ENCODE results near the gene MRGPRG.

The MRGPRG gene

GRCh38 chr11:3230636-3231549 lies 12.3 kb upstream of the MRGPRG start:
- Histone ChIP-seq H4K20me1 (ENCODE audit: insufficient read depth, low read length) (no peaks in the 10 kb centered on the region), H3K79me2 (ENCODE audit: insufficient read depth, low read length) (no peaks in the 10 kb centered on the region), H3K9ac (ENCODE audit: low read depth, low read length) (no peak overlapping the region), H3K4me3 (ENCODE audit: low read depth in 1 of 2, low read length in 2 of 2) (no peak overlapping the region), H3K4me1 (ENCODE audit: insufficient read depth, low read length) (no peaks in the 10 kb centered on the region), H3K27ac (ENCODE audit: low read length) (no peak overlapping the region), H3K4me2 (ENCODE audit: insufficient read depth, low read length) (no peak overlapping the region), H3K9me3 (ENCODE audit: insufficient read depth, low read length, severe bottlenecking) (no peaks in the 10 kb centered on the region), H3K36me3 (ENCODE audit: insufficient read depth, low read length) (no peaks in the 10 kb centered on the region), H2AFZ (ENCODE audit: low read depth, low read length) (no peak overlapping the region), H3K27me3 (ENCODE audit: insufficient read depth, low read length, poor library complexity) (peaks cover 5% of the 10 kb centered on the region)
- ATAC-seq (ENCODE audit: insufficient read depth, low read depth) (no peak), DNase-seq (no peak)
- TF ChIP-seq EZH2 (IDR thresholded peaks at IDR 0.05; ENCODE audit: borderline replicate concordance, low read depth, low read length, severe bottlenecking), result no peak

- no peaks in the 10 kb centered on the region for H4K20me1 ChIP-seq (ENCODE audit: insufficient read depth, low read length)
- H3K4me1 ChIP-seq (ENCODE audit: insufficient read depth, low read length), result no peaks in the 10 kb centered on the region
- H3K9ac ChIP-seq (ENCODE audit: low read depth, low read length), result no peak overlapping the region
- no peaks in the 10 kb centered on the region for H3K27me3 ChIP-seq (ENCODE audit: insufficient read depth, low read length, poor library complexity)
- DNase-seq, result no peak
- TF ChIP-seq CTCF (IDR thresholded peaks at IDR 0.05; ENCODE audit: borderline replicate concordance, extremely low read depth, low read length, poor library complexity, severe bottlenecking), result no peak
- TF ChIP-seq EZH2 (IDR thresholded peaks at IDR 0.05; ENCODE audit: borderline replicate concordance, low read depth, low read length, severe bottlenecking), result no peak
- no peaks in the 10 kb centered on the region for H3K36me3 ChIP-seq (ENCODE audit: insufficient read depth, low read length)
- no peak overlapping the region for H3K4me2 ChIP-seq (ENCODE audit: insufficient read depth, low read length)
- H2AFZ ChIP-seq (ENCODE audit: low read depth, low read length), result no peak overlapping the region
- H3K4me3 ChIP-seq (ENCODE audit: low read depth in 1 of 2, low read length in 2 of 2), result no peak overlapping the region
- H3K9me3 ChIP-seq (ENCODE audit: insufficient read depth, low read length, severe bottlenecking), result no peaks in the 10 kb centered on the region
- no peaks in the 10 kb centered on the region for H3K79me2 ChIP-seq (ENCODE audit: insufficient read depth, low read length)
- no peak overlapping the region for H3K27ac ChIP-seq (ENCODE audit: low read length)
- ATAC-seq (ENCODE audit: insufficient read depth, low read depth), result no peak
Measured at GRCh38 chr11:3229673-3230630, 11.3 kb upstream of the MRGPRG start.

GRCh38 chr11:3228445-3228829 lies 9.8 kb upstream of the MRGPRG start:
- Histone ChIP-seq H3K9ac (ENCODE audit: low read depth, low read length) (no peak overlapping the region), H2AFZ (ENCODE audit: low read depth, low read length) (no peak overlapping the region), H3K4me3 (ENCODE audit: low read depth in 1 of 2, low read length in 2 of 2) (no peak overlapping the region), H3K27ac (ENCODE audit: low read length) (no peak overlapping the region), H3K79me2 (ENCODE audit: insufficient read depth, low read length) (no peaks in the 10 kb centered on the region), H4K20me1 (ENCODE audit: insufficient read depth, low read length) (no peaks in the 10 kb centered on the region), H3K27me3 (ENCODE audit: insufficient read depth, low read length, poor library complexity) (no peaks in the 10 kb centered on the region), H3K9me3 (ENCODE audit: insufficient read depth, low read length, severe bottlenecking) (no peaks in the 10 kb centered on the region), H3K4me2 (ENCODE audit: insufficient read depth, low read length) (no peak overlapping the region), H3K4me1 (ENCODE audit: insufficient read depth, low read length) (peaks cover 2% of the 10 kb centered on the region), H3K36me3 (ENCODE audit: insufficient read depth, low read length) (no peaks in the 10 kb centered on the region)
- TF ChIP-seq CTCF (IDR thresholded peaks at IDR 0.05; ENCODE audit: borderline replicate concordance, extremely low read depth, low read length, poor library complexity, severe bottlenecking), result no peak
- TF ChIP-seq EZH2 (IDR thresholded peaks at IDR 0.05; ENCODE audit: borderline replicate concordance, low read depth, low read length, severe bottlenecking), result no peak
- ATAC-seq (ENCODE audit: insufficient read depth, low read depth) (no peak), DNase-seq (no peak)
